ENCODE data around the gene KCNJ8. TPM values are rescaled to one million over a fixed set of nuclear protein-coding genes. Genes with fewer than 3 reads are reported as not detected.

Gene KCNJ8
- total RNA-seq, 1 donor from 2014 or later: 0.59 TPM

- no peak for DNase-seq (ENCODE audit: extremely low spot score, unreplicated experiment)
- H3K4me3 Mint-ChIP-seq (ENCODE audit: unreplicated experiment): no peak overlapping the region
- H3K27ac Mint-ChIP-seq (ENCODE audit: unreplicated experiment): no peak overlapping the region
- H3K4me1 Mint-ChIP-seq (ENCODE audit: unreplicated experiment): no peaks in the 10 kb centered on the region
- H3K9me3 Mint-ChIP-seq (ENCODE audit: unreplicated experiment): no peaks in the 10 kb centered on the region
- TF ChIP-seq CTCF (IDR thresholded peaks at IDR 0.05): no peak
- H3K27me3 Mint-ChIP-seq (ENCODE audit: unreplicated experiment): peaks cover 25% of the 10 kb centered on the region
- no peaks in the 10 kb centered on the region for H3K36me3 Mint-ChIP-seq (ENCODE audit: unreplicated experiment)
Observed at GRCh38 chr12:21780786-21781185, 6.3 kb upstream of the KCNJ8 start.

DNA sequence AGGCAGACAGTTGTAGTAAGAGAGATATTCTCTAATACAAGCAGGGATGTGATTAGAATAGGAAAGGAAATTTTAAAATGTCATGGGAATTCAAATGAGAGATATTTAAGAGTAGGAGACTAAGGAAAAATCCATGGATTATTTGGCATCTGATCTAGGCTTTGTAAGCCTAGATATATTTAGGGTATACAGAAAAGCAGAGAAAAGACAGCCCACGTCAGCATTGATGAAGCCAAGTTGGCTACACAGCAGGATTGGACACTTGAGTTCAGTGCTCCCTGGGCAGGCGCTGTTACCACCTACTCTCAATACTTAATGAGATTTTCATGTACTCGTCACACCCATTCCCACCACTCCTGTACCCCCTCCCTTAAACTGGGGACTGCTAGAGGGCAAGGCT lies 1.7 kb upstream of the KCNJ8 start:
- H3K4me1 Mint-ChIP-seq (ENCODE audit: unreplicated experiment): peaks cover 6% of the 10 kb centered on the region
- TF ChIP-seq CTCF (IDR thresholded peaks at IDR 0.05): no peak
- no peak overlapping the region for H3K4me3 Mint-ChIP-seq (ENCODE audit: unreplicated experiment)
- peaks cover 55% of the 10 kb centered on the region for H3K27me3 Mint-ChIP-seq (ENCODE audit: unreplicated experiment)
- H3K36me3 Mint-ChIP-seq (ENCODE audit: unreplicated experiment): no peaks in the 10 kb centered on the region
- H3K27ac Mint-ChIP-seq (ENCODE audit: unreplicated experiment): no peak overlapping the region
- no peak for DNase-seq (ENCODE audit: extremely low spot score, unreplicated experiment)
- no peaks in the 10 kb centered on the region for H3K9me3 Mint-ChIP-seq (ENCODE audit: unreplicated experiment)

DNA sequence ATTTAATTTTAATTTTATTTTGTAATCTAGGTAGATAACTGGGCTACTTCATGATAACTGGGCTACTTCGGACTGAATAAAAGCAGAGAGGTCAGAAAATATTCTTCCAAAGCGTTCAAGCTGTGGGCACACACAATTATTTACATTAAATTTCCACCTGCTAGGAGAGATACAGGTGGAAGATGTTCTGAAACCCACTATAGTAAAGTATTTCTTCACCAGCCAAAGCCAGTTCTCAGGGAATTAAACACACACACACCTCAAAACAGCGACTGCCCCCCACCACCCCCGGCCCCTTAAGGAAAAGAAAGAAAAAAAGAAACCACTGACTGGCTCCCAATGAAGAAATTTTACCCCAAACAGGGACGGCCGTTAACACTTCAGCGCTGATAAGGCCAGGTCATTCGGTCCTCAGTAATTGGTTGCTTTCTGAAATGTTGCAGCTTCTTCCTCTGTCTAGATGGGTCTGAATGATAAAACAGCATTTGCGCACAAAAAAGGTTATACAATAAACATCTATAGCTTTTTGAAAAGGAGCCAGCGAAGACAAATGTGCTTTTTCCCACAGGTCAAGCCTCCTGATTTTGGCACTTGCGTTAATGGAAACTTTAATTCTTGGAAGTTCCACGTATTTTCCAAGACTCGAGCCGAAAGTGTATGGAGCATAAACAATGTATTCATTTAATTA lies 771 bp upstream of the KCNJ8 start:
- Mint-ChIP-seq H3K4me1 (ENCODE audit: unreplicated experiment) (peaks cover 6% of the 10 kb centered on the region), H3K27ac (ENCODE audit: unreplicated experiment) (no peak overlapping the region), H3K9me3 (ENCODE audit: unreplicated experiment) (no peaks in the 10 kb centered on the region), H3K4me3 (ENCODE audit: unreplicated experiment) (peak overlapping the region; percentile 54), H3K36me3 (ENCODE audit: unreplicated experiment) (no peaks in the 10 kb centered on the region), H3K27me3 (ENCODE audit: unreplicated experiment) (peaks cover 64% of the 10 kb centered on the region)
- no peak for DNase-seq (ENCODE audit: extremely low spot score, unreplicated experiment)
- no peak for TF ChIP-seq CTCF (IDR thresholded peaks at IDR 0.05)

DNA sequence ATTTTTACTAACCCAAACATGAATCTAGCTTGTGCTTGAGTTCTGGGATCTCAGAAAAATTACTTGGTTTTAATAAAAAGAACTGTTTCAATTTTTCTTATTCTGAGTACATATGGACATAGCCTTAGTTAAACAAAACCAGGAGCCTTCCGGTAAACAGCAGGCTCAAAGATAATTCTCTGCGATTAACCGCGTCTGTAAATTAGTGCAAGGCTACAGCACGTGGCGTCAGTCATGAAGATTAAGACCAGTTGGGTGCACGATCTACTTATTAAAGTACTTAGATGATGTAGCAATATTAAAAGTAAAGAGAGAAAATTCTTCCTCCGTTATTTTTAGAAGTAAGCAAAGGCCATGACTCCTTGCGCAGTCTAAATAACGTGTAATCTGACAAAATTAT lies 700 bp downstream of the KCNJ8 start:
- H3K36me3 Mint-ChIP-seq (ENCODE audit: unreplicated experiment): no peaks in the 10 kb centered on the region
- no peak for DNase-seq (ENCODE audit: extremely low spot score, unreplicated experiment)
- no peaks in the 10 kb centered on the region for H3K9me3 Mint-ChIP-seq (ENCODE audit: unreplicated experiment)
- no peak overlapping the region for H3K27ac Mint-ChIP-seq (ENCODE audit: unreplicated experiment)
- no peak for TF ChIP-seq CTCF (IDR thresholded peaks at IDR 0.05)
- peaks cover 6% of the 10 kb centered on the region for H3K4me1 Mint-ChIP-seq (ENCODE audit: unreplicated experiment)
- H3K27me3 Mint-ChIP-seq (ENCODE audit: unreplicated experiment): peaks cover 61% of the 10 kb centered on the region
- no peak overlapping the region for H3K4me3 Mint-ChIP-seq (ENCODE audit: unreplicated experiment)

DNA sequence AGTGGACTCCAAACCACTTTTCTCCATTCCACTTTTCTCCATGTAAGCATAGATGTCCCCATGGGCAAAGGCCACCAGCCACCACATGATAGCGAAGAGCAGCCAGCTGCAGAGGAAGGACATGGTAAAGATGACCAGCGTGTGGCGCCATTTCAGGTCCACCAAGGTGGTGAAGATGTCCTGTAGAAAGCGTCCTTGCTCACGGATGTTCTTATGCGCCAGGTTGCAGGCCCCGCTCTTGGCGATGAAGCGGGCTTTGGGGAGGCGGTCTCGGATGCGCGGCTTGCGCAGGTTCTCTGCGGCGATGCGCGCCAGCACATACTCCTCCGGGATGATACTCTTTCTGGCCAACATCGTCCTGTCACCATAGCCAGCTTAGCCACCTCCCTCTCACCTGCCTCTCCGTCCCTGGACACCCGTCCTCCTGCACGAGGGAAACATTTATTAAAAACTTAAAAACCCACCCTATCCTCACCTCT lies 1.2 kb downstream of the KCNJ8 start:
- DNase-seq (ENCODE audit: extremely low spot score, unreplicated experiment): no peak
- no peak overlapping the region for H3K4me3 Mint-ChIP-seq (ENCODE audit: unreplicated experiment)
- H3K27ac Mint-ChIP-seq (ENCODE audit: unreplicated experiment): no peak overlapping the region
- H3K4me1 Mint-ChIP-seq (ENCODE audit: unreplicated experiment): peaks cover 6% of the 10 kb centered on the region
- peak; percentile 27 for TF ChIP-seq CTCF (IDR thresholded peaks at IDR 0.05)
- no peaks in the 10 kb centered on the region for H3K9me3 Mint-ChIP-seq (ENCODE audit: unreplicated experiment)
- H3K36me3 Mint-ChIP-seq (ENCODE audit: unreplicated experiment): no peaks in the 10 kb centered on the region
- peaks cover 61% of the 10 kb centered on the region for H3K27me3 Mint-ChIP-seq (ENCODE audit: unreplicated experiment)

All from osteocyte (in vitro differentiated cells).